Measurements from ENCODE around the gene LMX1B. TPM values are rescaled to one million over a fixed set of nuclear protein-coding genes. Genes with fewer than 3 reads are reported as not detected.

The LMX1B gene
- polyA plus RNA-seq, 1 donor (not counting 4 experiments of a cell fraction or from before 2014, with no cell fraction given), result 0.24 TPM

DNA sequence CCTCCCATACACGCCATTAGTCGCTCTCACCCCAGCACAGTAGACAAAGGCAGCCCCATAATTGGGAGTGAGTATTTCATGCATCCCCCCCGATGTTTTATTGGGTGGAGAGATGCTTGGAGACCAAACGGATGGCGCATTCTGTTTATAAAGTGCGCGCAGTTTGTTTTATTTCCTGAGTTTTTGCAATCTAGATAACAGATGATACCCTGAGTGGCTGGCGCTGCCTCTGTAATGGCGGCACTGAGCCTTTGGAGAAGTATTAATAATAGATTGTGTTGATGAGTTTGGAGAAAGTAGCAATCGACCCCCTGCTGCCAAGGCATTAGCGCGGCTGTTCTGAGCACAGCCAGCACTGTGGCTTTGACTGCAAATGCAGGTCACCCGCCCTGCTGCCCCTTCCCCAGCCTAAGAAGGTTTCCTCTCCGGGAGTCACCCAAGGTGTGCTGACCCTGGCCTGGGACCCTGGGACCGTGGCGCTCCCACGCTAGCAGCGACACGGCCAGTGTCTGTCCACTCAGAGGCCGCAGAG is 74.3 kb downstream of the LMX1B start:
- H3K4me3 ChIP-seq (ENCODE audit: control insufficient read depth in 2 of 3, extremely low read depth in 1 of 3, insufficient read depth in 2 of 3, low read depth in 1 of 3, low read length in 3 of 3), result no peak overlapping the region
- H4K20me1 ChIP-seq (ENCODE audit: control insufficient read depth, extremely low read depth, insufficient read depth, low read length), result no peaks in the 10 kb centered on the region
- no peak for FAIRE-seq
- no peaks in the 10 kb centered on the region for H3K9me3 ChIP-seq (ENCODE audit: control insufficient read depth, low read depth, low read length)
- no peak overlapping the region for H2AFZ ChIP-seq (ENCODE audit: control insufficient read depth, low read length)
- no peaks in the 10 kb centered on the region for H3K27me3 ChIP-seq (ENCODE audit: control insufficient read depth, extremely low read depth, insufficient read depth, low read length)
- H3K4me2 ChIP-seq (ENCODE audit: control insufficient read depth, extremely low read depth, insufficient read depth, low read depth, low read length), result no peak overlapping the region
- DNase-seq (ENCODE audit: low read depth, low spot score), result no peak
- no peaks in the 10 kb centered on the region for H3K9me1 ChIP-seq (ENCODE audit: control insufficient read depth, extremely low read depth, insufficient read depth, low read length)
- H3K9ac ChIP-seq (ENCODE audit: control insufficient read depth, extremely low read depth, insufficient read depth, low read length), result no peak overlapping the region
- H3K36me3 ChIP-seq (ENCODE audit: control insufficient read depth in 2 of 2, extremely low read depth in 1 of 2, insufficient read depth in 2 of 2, low read length in 2 of 2), result no peaks in the 10 kb centered on the region
- dilution Hi-C loops (cut with MboI; ENCODE audit: extremely low pct_ligation_motif_present, low sequenced_read_pairs), result no loop called here
- no peaks in the 10 kb centered on the region for H3K79me2 ChIP-seq (ENCODE audit: control insufficient read depth, insufficient read depth, low read length)
- H3K4me1 ChIP-seq (ENCODE audit: control insufficient read depth, extremely low read depth, insufficient read depth, low read length), result peaks cover 25% of the 10 kb centered on the region
- TF ChIP-seq, protein P1, sequence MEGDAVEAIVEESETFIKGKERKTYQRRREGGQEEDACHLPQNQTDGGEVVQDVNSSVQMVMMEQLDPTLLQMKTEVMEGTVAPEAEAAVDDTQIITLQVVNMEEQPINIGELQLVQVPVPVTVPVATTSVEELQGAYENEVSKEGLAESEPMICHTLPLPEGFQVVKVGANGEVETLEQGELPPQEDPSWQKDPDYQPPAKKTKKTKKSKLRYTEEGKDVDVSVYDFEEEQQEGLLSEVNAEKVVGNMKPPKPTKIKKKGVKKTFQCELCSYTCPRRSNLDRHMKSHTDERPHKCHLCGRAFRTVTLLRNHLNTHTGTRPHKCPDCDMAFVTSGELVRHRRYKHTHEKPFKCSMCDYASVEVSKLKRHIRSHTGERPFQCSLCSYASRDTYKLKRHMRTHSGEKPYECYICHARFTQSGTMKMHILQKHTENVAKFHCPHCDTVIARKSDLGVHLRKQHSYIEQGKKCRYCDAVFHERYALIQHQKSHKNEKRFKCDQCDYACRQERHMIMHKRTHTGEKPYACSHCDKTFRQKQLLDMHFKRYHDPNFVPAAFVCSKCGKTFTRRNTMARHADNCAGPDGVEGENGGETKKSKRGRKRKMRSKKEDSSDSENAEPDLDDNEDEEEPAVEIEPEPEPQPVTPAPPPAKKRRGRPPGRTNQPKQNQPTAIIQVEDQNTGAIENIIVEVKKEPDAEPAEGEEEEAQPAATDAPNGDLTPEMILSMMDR (optimal IDR thresholded peaks at IDR 0.05 in 1 of 3, IDR thresholded peaks at IDR 0.05 in 1 of 3, conservative IDR thresholded peaks at IDR 0.05 in 1 of 3; ENCODE audit: extremely low read depth in 1 of 3, insufficient read depth in 2 of 3, low read length in 3 of 3), result no peak
- no peak for TF ChIP-seq EZH2 (IDR thresholded peaks at IDR 0.05; ENCODE audit: low read length)
- no peak overlapping the region for H3K27ac ChIP-seq (ENCODE audit: control insufficient read depth, insufficient read depth, low read length)

DNA sequence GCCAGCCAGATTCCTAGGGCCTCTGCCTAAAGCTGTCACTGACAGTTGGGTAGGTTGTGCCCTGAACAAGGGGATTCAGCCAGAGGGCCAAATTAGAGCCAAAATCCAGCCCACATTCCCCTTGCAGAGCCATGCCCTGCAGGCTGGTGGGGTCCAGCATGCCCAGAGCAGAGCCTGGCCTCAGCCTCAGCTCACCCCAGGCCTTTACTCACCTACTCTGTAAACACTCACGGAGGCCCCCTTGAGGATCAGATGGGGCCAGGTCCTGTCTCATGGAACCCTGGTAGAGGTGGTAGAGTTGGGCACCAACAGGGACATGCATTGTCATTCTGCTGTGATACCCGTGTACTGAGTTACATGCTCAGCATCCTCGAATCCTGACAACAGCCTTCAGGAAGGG is 74.9 kb downstream of the LMX1B start:
- dilution Hi-C loops (cut with MboI; ENCODE audit: extremely low pct_ligation_motif_present, low sequenced_read_pairs), result no loop called here
- Histone ChIP-seq H3K36me3 (ENCODE audit: control insufficient read depth in 2 of 2, extremely low read depth in 1 of 2, insufficient read depth in 2 of 2, low read length in 2 of 2) (no peaks in the 10 kb centered on the region), H3K9me3 (ENCODE audit: control insufficient read depth, low read depth, low read length) (no peaks in the 10 kb centered on the region), H3K79me2 (ENCODE audit: control insufficient read depth, insufficient read depth, low read length) (no peaks in the 10 kb centered on the region), H3K4me2 (ENCODE audit: control insufficient read depth, extremely low read depth, insufficient read depth, low read depth, low read length) (no peak overlapping the region), H4K20me1 (ENCODE audit: control insufficient read depth, extremely low read depth, insufficient read depth, low read length) (no peaks in the 10 kb centered on the region), H3K9ac (ENCODE audit: control insufficient read depth, extremely low read depth, insufficient read depth, low read length) (no peak overlapping the region), H3K27me3 (ENCODE audit: control insufficient read depth, extremely low read depth, insufficient read depth, low read length) (no peaks in the 10 kb centered on the region), H3K27ac (ENCODE audit: control insufficient read depth, insufficient read depth, low read length) (no peak overlapping the region), H2AFZ (ENCODE audit: control insufficient read depth, low read length) (no peak overlapping the region), H3K4me3 (ENCODE audit: control insufficient read depth in 2 of 3, extremely low read depth in 1 of 3, insufficient read depth in 2 of 3, low read depth in 1 of 3, low read length in 3 of 3) (no peak overlapping the region), H3K4me1 (ENCODE audit: control insufficient read depth, extremely low read depth, insufficient read depth, low read length) (peaks cover 21% of the 10 kb centered on the region), H3K9me1 (ENCODE audit: control insufficient read depth, extremely low read depth, insufficient read depth, low read length) (no peaks in the 10 kb centered on the region)
- DNase-seq (ENCODE audit: low read depth, low spot score) (no peak), FAIRE-seq (no peak)
- TF ChIP-seq EZH2 (IDR thresholded peaks at IDR 0.05; ENCODE audit: low read length), result no peak
- TF ChIP-seq, protein P1 (optimal IDR thresholded peaks at IDR 0.05 in 1 of 3, IDR thresholded peaks at IDR 0.05 in 1 of 3, conservative IDR thresholded peaks at IDR 0.05 in 1 of 3; ENCODE audit: extremely low read depth in 1 of 3, insufficient read depth in 2 of 3, low read length in 3 of 3), result no peak
